ENCODE results near the gene TNNT1.

GRCh38 chr19:55101261-55101660, 47.7 kb downstream of the TNNT1 start:
- no peak for TF ChIP-seq CTCF (IDR thresholded peaks at IDR 0.05 in 2 of 3, conservative IDR thresholded peaks at IDR 0.05 in 1 of 3; ENCODE audit: borderline replicate concordance in 1 of 3, insufficient read depth in 1 of 3, low read depth in 2 of 3, low read length in 2 of 3)
- no peak for TF ChIP-seq ATF3 (IDR thresholded peaks at IDR 0.05)
- no peak for TF ChIP-seq ELF1 (IDR thresholded peaks at IDR 0.05; ENCODE audit: borderline replicate concordance, low read depth)
